HS-27A (cell line): ENCODE measurements around the gene ELN.

Source experiments
- DNase-seq: peaks from one replicate; pipeline ENCODE4 v3.0.0-alpha.2; 2012; ENCODE audit warnings: low read depth, missing footprints

ELN gene

GRCh38 chr7:74061840-74062539 is 34.0 kb downstream of the ELN start:
- peak; percentile 36 for DNase-seq

DNA sequence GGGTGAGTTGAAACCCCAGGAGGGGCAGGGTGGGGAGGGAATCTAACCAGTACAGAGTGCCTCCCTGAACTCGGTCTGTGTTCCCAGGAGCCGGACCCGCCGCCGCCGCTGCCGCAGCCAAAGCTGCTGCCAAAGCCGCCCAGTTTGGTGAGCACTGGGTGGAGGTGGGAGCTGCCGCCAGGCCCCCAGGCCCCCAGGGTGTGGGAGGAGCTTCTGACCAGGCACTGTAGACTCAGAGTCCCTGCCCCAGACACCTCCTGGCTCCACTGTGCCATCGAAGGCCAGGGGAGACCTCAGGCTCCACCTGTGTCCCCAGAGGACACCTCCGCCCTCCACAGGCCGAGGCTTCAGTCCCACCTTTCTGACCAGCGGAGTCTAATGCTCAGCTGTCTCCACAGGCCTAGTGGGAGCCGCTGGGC is 35.3 kb downstream of the ELN start:
- DNase-seq = no peak

- no peak for DNase-seq
Observed at GRCh38 chr7:74063646-74064045, 35.7 kb downstream of the ELN start.

GRCh38 chr7:74064696-74065095 is 36.7 kb downstream of the ELN start:
- DNase-seq = no peak

GRCh38 chr7:74066626-74067025 is 38.7 kb downstream of the ELN start:
- DNase-seq = no peak

- no peak for DNase-seq
Observed at GRCh38 chr7:74068378-74069085, 40.6 kb downstream of the ELN start.

GRCh38 chr7:74069086-74069541 is 41.1 kb downstream of the ELN start:
- DNase-seq = no peak

- DNase-seq = no peak
Observed at GRCh38 chr7:74069790-74070618, 42.0 kb downstream of the ELN start.

DNA sequence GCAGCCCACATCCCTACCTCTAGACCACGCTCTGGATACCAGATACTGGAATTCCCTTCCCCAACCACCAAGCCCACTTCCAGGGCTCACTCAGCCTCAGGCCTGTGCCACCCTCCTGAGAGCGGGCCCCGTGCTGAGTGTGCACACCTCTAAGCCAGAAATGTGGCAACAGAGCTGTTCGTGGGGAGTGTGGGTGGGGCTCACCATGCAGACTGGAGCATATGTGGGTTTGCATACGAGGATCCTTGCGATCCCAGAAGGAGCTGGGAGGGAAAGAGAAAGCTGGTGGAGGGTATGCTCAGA is 42.6 kb downstream of the ELN start:
- no peak for DNase-seq

DNA sequence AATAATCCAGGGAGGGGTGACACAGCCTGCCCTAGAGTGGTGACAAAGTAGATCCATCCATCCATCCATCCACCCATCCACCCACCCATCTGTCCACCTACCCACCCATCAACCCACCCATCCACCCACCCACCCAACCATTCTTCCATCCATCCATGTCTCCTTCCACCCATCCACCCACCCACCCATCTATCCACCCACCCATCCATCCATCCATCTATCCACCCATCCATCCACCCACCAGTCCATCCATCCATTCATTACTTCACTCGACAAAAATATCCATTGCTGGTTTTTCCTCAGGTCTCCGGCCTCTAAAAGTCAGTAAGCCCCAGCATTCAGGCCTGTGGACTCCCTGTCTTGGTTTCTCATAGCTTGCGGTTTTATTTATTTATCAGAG is 43.1 kb downstream of the ELN start:
- no peak for DNase-seq

DNA sequence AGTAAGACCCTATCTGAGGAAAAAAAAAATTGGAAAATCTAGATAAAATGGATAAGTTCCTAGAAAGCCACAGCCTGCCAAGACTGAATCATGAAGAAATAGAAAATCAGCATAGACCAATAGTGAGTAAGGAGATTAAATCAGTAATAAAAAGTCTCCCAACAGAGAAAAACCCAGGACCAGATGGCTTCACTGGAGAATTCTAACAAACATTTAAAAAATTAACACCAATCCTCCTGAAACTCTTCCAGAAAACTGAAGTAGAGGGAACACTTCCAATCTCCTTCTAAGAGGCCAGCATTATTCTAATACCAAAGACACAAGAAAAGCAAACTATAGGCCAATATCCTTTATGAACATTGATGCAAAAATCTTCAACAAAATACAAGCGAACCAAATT is 46.8 kb downstream of the ELN start:
- DNase-seq = no peak

DNA sequence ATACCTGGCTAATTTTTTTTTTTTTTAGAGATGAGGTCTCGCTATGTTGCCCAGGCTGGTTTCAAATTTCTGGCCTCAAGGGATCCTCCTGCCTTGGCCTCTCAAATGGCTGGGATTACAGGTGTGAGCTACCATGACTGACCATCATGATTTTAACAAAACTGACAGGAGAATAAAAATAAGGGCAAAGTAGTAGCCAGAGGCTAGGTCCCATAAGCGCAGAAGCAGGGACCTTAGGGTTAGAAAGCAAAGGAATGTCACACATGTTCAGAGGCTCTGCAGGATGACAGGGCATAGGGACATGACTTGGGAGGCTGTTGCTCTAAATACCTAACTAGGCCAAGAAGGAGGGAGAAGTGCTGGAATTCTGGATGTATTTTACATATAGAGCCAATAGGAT is 50.5 kb downstream of the ELN start:
- no peak for DNase-seq

DNA sequence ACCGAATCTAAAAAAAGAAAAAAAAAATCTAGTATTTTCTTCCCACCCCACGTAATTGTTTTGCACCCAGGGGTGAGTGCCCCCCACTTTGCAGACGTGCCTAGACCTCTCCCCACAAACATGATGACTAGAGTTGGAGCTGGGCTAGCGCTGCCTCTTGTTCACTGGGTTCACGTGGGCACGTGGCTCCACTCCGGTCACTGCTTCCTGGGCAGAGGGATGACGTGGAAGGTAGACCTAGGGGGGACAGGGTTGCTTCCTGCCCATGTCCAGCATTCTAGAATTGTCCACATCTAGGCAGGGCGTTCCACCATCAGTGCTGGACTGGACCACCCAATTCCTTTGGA is 54.8 kb downstream of the ELN start:
- no peak for DNase-seq

DNA sequence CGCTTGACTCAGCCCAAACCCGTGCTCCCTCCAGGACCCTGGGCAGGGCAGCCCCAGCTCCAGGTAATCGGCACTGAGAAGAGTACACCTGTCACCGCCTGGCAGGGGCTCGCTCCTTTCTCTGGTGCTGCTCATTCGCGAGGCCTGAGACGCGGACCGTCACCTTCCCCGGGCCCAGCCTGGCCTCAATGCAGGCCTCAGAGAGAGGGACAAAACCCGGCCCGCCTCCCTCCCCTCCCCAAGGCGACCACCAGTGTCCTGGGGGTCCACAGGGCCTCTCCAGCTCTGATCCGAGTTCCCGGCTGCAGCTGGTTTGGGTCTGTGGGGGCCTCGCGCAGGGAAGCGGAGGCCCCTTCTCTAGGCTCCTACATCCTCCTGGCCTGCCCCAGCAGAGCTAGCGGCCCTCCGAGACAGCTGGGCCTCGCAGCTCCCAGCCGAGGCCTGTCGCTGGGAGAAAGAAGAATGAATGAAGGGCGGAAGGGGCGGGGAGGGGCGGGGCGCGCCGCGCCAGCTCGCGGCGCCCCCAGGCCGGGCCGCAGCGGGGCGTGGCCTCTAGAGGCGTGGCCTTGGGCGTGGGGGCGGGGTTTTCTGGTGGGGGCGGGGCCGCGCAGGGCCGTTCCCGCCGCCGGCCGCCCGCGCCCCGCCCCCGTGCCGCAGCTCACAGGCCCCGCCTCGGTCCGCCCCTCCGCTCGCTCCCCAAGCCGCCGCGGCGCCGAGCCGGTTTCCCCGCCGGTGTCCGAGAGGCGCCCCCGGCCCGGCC is 55.3 kb downstream of the ELN start, which contains the start of gene LIMK1:
Gene LIMK1 (plus strand): TSS at position 688 of the 760 bp plus-strand sequence. CDS start 187 bp downstream, outside the sequence.
- no peak for DNase-seq

DNA sequence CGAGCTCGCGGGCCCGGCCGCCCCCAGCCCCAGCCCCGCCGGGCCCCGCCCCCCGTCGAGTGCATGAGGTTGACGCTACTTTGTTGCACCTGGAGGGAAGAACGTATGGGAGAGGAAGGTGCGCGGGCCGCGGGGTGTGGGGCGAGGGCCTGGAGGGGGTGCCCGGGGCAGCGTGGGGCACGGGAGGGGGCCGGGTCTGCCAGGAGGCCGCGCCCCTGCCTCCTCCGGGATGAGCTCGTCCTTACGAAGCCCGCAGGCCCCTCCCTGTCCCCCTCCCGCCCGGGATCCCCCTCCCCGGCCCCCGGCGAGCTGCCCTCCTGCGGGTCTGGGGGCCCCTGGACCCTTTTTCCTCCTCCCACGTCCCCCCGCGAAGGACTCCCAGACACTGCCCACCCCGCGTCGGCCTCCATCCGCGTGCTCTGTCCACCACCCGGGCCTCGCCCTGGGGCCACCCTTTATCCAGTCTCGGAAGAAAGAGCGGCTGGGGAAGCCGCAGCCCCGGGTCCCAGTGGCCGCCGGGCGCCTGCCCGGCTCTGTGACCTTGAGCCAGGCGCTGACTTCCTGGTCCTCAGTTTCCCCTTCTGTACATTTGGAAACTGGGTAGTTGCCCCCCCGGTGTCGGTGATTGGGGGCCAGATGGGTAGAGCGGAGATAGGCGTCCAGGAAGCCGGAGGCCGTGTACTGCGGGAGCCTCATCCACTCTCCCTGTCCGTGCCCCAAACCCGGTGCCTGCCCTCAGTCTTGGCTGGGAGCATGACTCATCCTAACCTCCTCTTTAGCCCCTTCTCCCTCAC is 56.2 kb downstream of the ELN start:
- DNase-seq = no peak

- DNase-seq = no peak
Observed at GRCh38 chr7:74084722-74085578, 57.0 kb downstream of the ELN start.

DNA sequence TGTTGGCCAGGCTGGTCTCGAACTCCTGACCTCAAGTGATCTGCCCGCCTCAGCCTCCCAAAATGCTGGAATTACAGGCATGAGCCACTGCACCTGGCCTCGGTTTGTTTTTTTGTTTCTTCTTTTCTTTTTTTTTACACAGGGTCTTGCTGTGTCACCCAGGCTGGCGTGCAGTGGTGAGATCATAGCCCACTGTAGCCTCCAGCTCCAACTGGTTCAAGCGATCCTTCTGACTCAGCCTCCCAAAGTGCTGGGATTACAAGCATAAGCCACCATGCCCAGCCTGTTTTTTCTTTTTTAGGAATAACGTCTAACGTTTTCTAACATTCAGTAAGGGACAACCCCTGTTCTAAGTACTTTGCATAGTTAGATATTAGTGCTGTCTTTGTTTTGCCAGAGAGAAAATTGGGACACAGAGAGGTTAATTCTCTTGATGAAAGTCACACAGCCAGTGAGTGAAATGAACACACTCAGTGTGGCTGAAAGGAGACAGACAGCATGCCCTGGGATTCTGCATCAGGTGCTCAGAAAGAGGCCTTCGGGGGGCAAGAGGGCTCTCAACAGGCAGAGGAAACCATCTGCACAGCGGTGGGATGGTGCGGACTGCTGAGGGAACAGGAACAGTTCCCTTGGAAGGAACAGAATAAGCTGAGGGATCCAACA is 59.9 kb downstream of the ELN start:
- no peak for DNase-seq

GRCh38 chr7:74092321-74092963 is 64.5 kb downstream of the ELN start:
- no peak for DNase-seq

GRCh38 chr7:74092964-74093471 is 65.0 kb downstream of the ELN start:
- no peak for DNase-seq
